Dermis lymphatic vessel endothelial cell (primary cell): Measurements from ENCODE around the gene CASTOR2. TPM values are rescaled to one million over a fixed set of nuclear protein-coding genes. Genes with fewer than 3 reads are reported as not detected.

Experiments
- total RNA-seq: library from RNA; depleted of rRNA; stranded (reverse); fragments of >200 nt; gene quantifications from 2 replicates; pipeline ENCODE4 v1.2.1, GENCODE V29; 2014

The CASTOR2 gene
- 10.0 and 10.2 TPM in 2 replicates for total RNA-seq

GRCh38 chr7:74964511-74965119 lies at the start of gene CASTOR2:
TSS of gene CASTOR2 (plus strand) at chr7:74964705. CDS start at chr7:74964986, 281 bp downstream.

Other genes with a start within 250 kb of the CASTOR2 start
- gene NCF1, start 190.7 kb upstream of the CASTOR2 start, total RNA-seq, result under 0.01 TPM in 1 of 2 replicates, not detected in the other
- gene GTF2IRD2, start 113.1 kb upstream of the CASTOR2 start, total RNA-seq, result 3.7 and 4.5 TPM in 2 replicates
- 41.9 and 50.7 TPM in 2 replicates for gene RCC1L, start 109.1 kb downstream of the CASTOR2 start, total RNA-seq
- 16.7 and 17.2 TPM in 2 replicates for gene GTF2IRD2B, start 127.9 kb downstream of the CASTOR2 start, total RNA-seq